Smooth muscle cell (in vitro differentiated cells): ENCODE data around the gene PCGF3. TPM values are rescaled to one million over a fixed set of nuclear protein-coding genes. Genes with fewer than 3 reads are reported as not detected.

Source experiments
- DNase-seq: peaks from one replicate; lab custom pipeline; 2025; ENCODE audit not compliant: unreplicated experiment; lab: John Stamatoyannopoulos, UW
- H2AFZ ChIP-seq: fragments of 200-600 bp; sonication (generic); 2 replicates; pipeline ENCODE4 v1.6.0; 2016; ENCODE audit warnings: antibody characterized with exemption, low read depth, mild to moderate bottlenecking
- H3F3A ChIP-seq: fragments of 200-600 bp; sonication (generic); 2 replicates; pipeline ENCODE4 v1.6.0; 2017; ENCODE audit warnings: antibody characterized with exemption, low read depth
- H3K27ac ChIP-seq: fragments of 200-600 bp; sonication (generic); 2 replicates; pipeline ENCODE4 v1.5.1; 2016; ENCODE audit warnings: low read depth, mild to moderate bottlenecking
- H3K27me3 ChIP-seq: fragments of 200-600 bp; sonication (generic); 2 replicates; pipeline ENCODE4 v1.6.1; 2016; ENCODE audit warnings: low read depth, mild to moderate bottlenecking
- H3K36me3 ChIP-seq: fragments of 200-600 bp; sonication (generic); 2 replicates; pipeline ENCODE4 v1.5.1; 2016; ENCODE audit warnings: low read depth
- H3K4me1 ChIP-seq: fragments of 200-600 bp; sonication (generic); 2 replicates; pipeline ENCODE4 v1.5.1; 2016; ENCODE audit warnings: low read depth
- H3K4me2 ChIP-seq: fragments of 200-600 bp; sonication (generic); 2 replicates; pipeline ENCODE4 v1.6.0; 2016; ENCODE audit warnings: mild to moderate bottlenecking
- H3K4me3 ChIP-seq: fragments of 200-600 bp; sonication (generic); 2 replicates; pipeline ENCODE4 v1.5.1; 2016; ENCODE audit warnings: mild to moderate bottlenecking
- H3K79me2 ChIP-seq: fragments of 200-600 bp; sonication (generic); 2 replicates; pipeline ENCODE4 v1.6.0; 2016; ENCODE audit warnings: low read depth, mild to moderate bottlenecking
- H3K9ac ChIP-seq: fragments of 200-600 bp; sonication (generic); 2 replicates; pipeline ENCODE4 v1.6.0; 2016; ENCODE audit warnings: low read depth
- H3K9me3 ChIP-seq: fragments of 200-600 bp; sonication (generic); replicated peaks from 2 replicates; pipeline ENCODE4 v1.5.1; 2016; ENCODE audit warnings: low read depth
- H4K20me1 ChIP-seq: fragments of 200-600 bp; sonication (generic); 2 replicates; pipeline ENCODE4 v1.6.0; 2016; ENCODE audit warnings: low read depth
- WGBS: methylation state at CpG from one replicate; pipeline ENCODE4 v1.1.7; 2016; ENCODE audit warnings: low lambda C conversion rate; 5-methylcytosine and 5-hydroxymethylcytosine counted together
- polyA plus RNA-seq: library from polyadenylated mRNA; unstranded; fragments of >200 nt; fragmentation: Nextera tagmentation; extraction: Ambion mirVana; gene quantifications from 2 replicates; pipeline ENCODE4 v1.2.1, GENCODE V29; 2016
- total RNA-seq: library from RNA; depleted of rRNA; stranded (reverse); fragments of >200 nt; gene quantifications from 2 replicates; pipeline ENCODE4 v1.2.3, GENCODE V29; 2014
- TF ChIP-seq, protein P1 (sequence below): fragments of 200-600 bp; sonication (generic); IDR thresholded peaks from 2 replicates; pipeline ENCODE4 v1.5.1; 2017; ENCODE audit warnings: borderline replicate concordance, mild to moderate bottlenecking, antibody characterized with exemption; ENCODE audit not compliant: insufficient read depth, poor library complexity, severe bottlenecking

Gene PCGF3
- total and polyA plus RNA-seq, 2 experiments from 2014 or later = 29.6 to 45.4 TPM

DNA sequence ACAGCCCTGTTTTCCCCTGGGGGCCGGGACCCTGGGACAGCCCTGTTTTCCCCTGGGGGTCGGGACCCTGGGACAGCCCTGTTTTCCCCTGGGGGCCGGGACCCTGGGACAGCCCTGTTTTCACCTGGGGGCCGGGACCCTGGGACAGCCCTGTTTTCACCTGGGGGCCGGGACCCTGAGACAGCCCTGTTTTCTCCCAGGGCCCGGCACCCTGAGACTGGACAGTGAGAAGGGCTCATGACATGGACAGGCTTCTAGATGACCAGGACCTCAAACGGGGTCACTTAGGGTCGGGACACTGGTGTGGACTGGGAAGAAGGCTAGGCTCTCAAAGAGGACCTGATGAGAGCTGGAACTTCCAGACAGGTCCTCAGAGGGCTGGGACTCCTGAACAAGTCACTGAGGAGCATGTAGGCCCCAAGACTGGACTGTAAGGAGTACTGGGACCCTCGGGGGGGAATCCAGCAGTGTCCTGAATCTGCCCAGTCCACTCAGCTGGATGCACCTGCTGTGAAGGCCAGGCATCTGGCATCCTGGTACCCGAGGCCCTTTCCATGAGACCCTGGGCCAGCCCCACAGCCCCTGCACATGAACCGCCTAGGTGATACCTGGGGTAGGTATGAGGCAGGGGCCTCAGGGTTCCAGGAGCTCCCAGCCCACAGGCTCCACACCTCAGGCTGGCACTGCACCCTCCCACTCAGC is 2.4 kb downstream of the PCGF3 start:
- H3F3A ChIP-seq = no peaks in the 10 kb centered on the region
- H3K36me3 ChIP-seq = no peaks in the 10 kb centered on the region
- peaks cover 74% of the 10 kb centered on the region for H3K79me2 ChIP-seq
- no peaks in the 10 kb centered on the region for H3K27me3 ChIP-seq
- no peaks in the 10 kb centered on the region for H3K9me3 ChIP-seq
- peak overlapping the region; percentile 99 for H3K4me2 ChIP-seq
- peaks cover 61% of the 10 kb centered on the region for H4K20me1 ChIP-seq
- no peak overlapping the region for H3K9ac ChIP-seq
- TF ChIP-seq, protein P1, sequence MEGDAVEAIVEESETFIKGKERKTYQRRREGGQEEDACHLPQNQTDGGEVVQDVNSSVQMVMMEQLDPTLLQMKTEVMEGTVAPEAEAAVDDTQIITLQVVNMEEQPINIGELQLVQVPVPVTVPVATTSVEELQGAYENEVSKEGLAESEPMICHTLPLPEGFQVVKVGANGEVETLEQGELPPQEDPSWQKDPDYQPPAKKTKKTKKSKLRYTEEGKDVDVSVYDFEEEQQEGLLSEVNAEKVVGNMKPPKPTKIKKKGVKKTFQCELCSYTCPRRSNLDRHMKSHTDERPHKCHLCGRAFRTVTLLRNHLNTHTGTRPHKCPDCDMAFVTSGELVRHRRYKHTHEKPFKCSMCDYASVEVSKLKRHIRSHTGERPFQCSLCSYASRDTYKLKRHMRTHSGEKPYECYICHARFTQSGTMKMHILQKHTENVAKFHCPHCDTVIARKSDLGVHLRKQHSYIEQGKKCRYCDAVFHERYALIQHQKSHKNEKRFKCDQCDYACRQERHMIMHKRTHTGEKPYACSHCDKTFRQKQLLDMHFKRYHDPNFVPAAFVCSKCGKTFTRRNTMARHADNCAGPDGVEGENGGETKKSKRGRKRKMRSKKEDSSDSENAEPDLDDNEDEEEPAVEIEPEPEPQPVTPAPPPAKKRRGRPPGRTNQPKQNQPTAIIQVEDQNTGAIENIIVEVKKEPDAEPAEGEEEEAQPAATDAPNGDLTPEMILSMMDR = no peak
- WGBS = 94% methylated on average over 9 of the region's 11 CpGs
- peak overlapping the region; percentile 100 for H3K4me3 ChIP-seq
- H3K27ac ChIP-seq = no peak overlapping the region
- H2AFZ ChIP-seq = no peak overlapping the region
- peaks cover 20% of the 10 kb centered on the region for H3K4me1 ChIP-seq
- DNase-seq = no peak

DNA sequence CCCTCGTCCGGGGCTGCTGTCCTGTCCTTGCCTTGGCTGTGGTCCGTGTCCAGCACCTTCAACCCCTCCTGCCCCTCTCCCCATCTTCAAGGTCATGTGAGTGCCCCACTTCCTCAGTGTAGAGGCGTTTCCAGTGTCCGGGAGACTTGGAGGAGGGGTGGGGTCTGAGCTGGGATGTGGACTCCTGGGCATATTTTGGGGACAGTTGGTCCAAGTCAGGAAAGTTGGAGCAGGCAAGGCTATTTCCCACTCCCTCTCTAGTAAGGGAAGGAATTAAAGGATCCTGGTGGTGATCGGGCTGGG is 3.0 kb downstream of the PCGF3 start:
- Histone ChIP-seq H3K79me2 (peaks cover 79% of the 10 kb centered on the region), H3K27me3 (no peaks in the 10 kb centered on the region), H3F3A (no peaks in the 10 kb centered on the region), H3K27ac (no peak overlapping the region), H3K9ac (no peak overlapping the region), H3K4me1 (peaks cover 20% of the 10 kb centered on the region), H4K20me1 (peaks cover 66% of the 10 kb centered on the region), H3K36me3 (no peaks in the 10 kb centered on the region), H3K4me3 (peak overlapping the region; percentile 100), H2AFZ (no peak overlapping the region), H3K4me2 (peak overlapping the region; percentile 99), H3K9me3 (no peaks in the 10 kb centered on the region)
- no peak for DNase-seq
- WGBS = 97% methylated on average over 6 of the region's 6 CpGs
- TF ChIP-seq, protein P1 = no peak

DNA sequence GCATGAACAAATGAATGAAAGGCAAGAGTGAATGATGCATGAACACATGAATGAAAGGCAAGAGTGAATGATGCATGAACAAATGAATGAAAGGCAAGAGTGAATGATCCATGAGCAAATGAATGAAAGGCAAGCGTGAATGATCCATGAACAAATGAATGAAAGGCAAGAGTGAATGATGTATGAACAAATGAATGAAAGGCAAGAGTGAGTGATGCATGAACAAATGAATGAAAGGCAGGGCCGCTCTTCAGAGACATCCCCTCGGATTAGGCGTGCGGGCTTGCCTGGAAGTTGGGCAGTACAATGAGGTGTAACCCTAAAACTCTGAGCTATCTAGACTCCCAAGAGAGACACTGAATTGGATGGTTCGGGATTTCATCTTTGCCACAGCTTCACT is 3.7 kb downstream of the PCGF3 start:
- H3K4me3 ChIP-seq = no peak overlapping the region
- WGBS = 96% methylated on average over 6 of the region's 6 CpGs
- TF ChIP-seq, protein P1 = no peak

DNA sequence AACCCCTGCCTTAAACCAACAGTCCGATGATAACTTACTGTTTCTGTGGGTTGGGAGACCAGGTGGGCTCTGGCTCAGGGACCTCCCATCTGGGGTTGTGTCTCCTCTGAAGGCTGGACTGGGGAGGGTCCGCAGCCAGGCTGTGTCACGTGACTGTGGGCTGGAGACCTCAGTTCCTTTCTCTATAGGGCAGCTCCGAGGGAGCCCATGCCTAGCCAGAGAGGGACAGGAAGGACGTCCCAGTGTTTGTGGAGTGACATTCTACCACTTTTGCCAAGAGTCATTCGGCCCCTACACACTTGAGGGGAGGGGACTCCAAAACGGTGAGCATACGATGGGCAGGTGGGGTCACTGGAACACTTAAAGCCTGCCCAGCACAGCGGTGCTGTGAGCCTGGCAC is 4.5 kb downstream of the PCGF3 start:
- Histone ChIP-seq H3K79me2 (peaks cover 94% of the 10 kb centered on the region), H3K4me3 (no peak overlapping the region), H3K36me3 (no peaks in the 10 kb centered on the region), H3F3A (no peaks in the 10 kb centered on the region), H2AFZ (no peak overlapping the region), H3K27ac (no peak overlapping the region), H4K20me1 (peaks cover 81% of the 10 kb centered on the region), H3K4me1 (peaks cover 20% of the 10 kb centered on the region), H3K4me2 (no peak overlapping the region), H3K9me3 (no peaks in the 10 kb centered on the region), H3K9ac (no peak overlapping the region), H3K27me3 (no peaks in the 10 kb centered on the region)
- no peak for DNase-seq
- WGBS = 95% methylated on average over 9 of the region's 9 CpGs
- TF ChIP-seq, protein P1 = no peak

More for the DNA sequence above, 3.7 kb downstream of the PCGF3 start:
- H3K9ac ChIP-seq = no peak overlapping the region
- no peaks in the 10 kb centered on the region for H3K9me3 ChIP-seq
- no peak for DNase-seq
- no peak overlapping the region for H3K27ac ChIP-seq
- peaks cover 20% of the 10 kb centered on the region for H3K4me1 ChIP-seq
- no peaks in the 10 kb centered on the region for H3F3A ChIP-seq
- H3K4me2 ChIP-seq = no peak overlapping the region
- H3K79me2 ChIP-seq = peaks cover 86% of the 10 kb centered on the region
- peaks cover 74% of the 10 kb centered on the region for H4K20me1 ChIP-seq
- no peaks in the 10 kb centered on the region for H3K27me3 ChIP-seq
- H3K36me3 ChIP-seq = no peaks in the 10 kb centered on the region
- H2AFZ ChIP-seq = no peak overlapping the region
